ENCODE measurements around the gene PRRC2A.

DNA sequence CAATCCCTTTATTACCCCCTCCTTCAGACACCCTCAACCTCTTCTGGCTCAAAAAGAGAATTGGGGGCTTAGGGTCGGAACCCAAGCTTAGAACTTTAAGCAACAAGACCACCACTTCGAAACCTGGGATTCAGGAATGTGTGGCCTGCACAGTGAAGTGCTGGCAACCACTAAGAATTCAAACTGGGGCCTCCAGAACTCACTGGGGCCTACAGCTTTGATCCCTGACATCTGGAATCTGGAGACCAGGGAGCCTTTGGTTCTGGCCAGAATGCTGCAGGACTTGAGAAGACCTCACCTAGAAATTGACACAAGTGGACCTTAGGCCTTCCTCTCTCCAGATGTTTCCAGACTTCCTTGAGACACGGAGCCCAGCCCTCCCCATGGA, 42.9 kb upstream of the PRRC2A start:
- TF ChIP-seq CTCF (conservative IDR thresholded peaks at IDR 0.05; ENCODE audit: low read length) (no peak), EZH2phosphoT487 (IDR thresholded peaks at IDR 0.05; ENCODE audit: borderline replicate concordance, low read depth, low read length) (no peak)

Measured in OCI-LY7 (cell line).